Measurements from ENCODE around the gene PRKAG1.

PRKAG1 gene

DNA sequence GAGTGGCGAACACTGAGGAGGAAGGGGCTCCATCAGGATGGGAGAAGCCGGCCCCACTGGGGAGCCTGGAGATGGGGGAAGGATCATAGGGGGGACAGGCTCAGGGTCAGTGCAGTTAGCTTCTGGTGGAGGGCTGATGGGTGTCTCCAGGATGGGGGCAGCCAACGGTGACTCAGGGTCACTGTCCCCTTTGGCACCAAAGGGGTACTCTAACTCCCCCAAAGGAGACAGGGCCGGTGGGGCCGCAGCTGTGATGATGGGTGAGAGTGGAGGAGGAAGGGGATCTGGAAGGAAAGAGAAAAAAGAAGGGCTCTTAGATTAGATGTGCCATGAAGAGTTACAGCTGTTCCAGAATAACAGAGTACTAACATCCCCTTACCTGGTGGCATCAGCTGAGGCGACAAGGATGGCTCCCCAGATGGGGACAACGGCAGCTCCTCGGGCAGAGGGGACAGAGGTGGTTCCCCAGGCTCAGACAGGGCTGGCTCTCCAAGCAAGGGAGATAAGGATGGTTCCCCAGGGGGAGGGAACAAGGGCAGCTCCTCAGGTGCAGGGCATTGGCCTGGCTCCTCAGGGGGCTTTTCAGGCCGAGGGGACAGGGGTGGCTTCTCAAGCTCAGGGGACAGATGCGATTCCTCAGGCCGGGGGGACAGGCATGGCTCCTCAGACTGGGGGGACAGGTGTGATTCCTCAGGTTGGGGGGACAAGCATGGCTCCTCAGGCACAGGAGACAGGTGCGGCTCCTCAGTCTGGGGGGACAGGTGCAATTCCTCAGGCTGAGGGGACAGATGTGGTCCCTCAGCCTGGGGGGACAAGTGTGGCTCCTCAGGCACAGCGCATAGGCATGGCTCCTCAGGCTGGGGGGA is 32.2 kb upstream of the PRKAG1 start:
- no peak overlapping the region for H3K4me3 ChIP-seq (ENCODE audit: low read depth, low read length)

DNA sequence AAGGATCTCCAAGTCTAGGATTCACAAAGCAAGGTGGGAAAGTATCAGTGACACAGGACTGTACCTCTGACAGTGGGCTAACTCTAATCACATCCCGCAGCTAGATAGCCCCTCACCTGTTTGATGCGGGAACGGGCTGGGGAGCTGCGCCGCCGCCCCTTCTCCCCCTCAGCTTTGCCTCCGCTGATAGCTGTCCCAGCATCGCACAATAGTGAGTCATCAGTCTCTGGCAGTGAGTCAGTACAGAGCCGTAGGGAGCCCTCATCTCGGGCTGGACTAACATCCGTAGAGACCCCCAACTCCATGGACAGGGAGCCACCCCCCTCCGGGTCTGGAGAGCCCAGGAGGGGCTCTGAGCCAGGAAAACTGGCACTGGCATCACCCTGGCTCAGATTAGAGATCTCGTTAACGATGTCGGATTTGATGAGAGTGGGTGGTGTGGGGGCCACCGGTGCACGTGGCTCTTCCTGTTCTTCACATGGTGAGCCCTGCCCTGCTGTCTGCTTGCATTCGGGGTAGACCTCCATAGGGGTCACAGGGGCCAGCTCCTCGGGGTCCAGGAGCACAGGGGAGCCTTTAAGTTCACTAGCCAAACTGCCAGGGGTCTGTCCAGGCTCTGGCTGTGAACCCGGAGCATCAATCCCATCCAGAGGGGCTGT is 31.1 kb upstream of the PRKAG1 start:
- H3K4me3 ChIP-seq (ENCODE audit: low read depth, low read length): no peak overlapping the region

DNA sequence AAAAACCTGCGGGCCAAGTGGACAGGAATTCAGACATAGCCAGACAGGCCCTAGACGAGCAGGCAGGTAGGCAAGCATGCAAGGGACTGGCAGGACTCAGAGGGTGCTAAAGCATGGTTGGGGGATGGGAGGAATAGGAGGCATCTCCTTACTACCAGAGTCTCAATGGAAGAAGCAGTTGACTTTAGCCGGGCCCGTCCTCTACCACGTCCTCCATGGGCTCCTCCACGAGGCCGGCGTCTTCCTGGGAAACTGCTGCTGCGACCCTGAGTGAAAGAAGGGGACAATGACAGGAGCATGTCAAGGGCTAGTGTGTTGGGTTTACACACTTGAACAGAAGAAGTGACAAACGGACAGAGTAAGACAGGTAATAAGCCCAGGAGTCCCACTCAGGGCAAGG is 30.4 kb upstream of the PRKAG1 start:
- H3K4me3 ChIP-seq (ENCODE audit: low read depth, low read length): no peak overlapping the region

DNA sequence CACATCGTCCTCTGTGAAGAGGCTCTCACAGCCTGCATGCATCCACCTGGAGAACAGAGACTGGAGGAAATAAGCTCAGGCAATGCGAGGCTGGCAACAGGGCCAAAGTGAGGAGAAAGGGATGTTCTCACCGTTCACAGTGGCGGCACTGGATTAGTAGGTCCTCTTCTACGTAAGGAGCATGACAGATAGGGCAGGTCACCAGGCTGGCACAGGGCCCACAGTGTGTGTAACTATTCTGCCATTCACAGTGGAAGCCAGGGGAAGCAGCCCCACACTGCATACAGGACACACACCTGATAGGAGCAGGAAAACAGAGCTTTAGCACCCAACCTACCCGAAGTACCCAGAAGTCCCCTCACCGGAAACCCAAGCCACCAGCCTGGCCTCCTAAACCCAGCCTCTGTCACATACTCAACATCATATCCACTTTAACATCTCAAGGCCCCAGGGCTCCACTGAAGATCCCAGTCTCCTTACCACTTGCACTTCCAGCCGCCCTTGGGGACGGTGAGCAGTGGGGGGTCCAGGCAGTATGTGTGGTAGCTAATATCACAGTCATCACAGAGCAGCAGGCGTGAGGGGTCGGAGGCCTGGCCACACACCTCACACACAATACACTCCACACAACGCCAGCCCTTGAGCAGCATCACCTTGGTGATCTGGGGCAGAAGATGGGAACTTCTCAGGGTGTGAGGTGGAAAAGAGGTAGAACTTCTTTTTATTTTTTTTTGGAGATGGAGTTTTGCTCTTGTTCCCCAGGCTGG is 27.7 kb upstream of the PRKAG1 start:
- H3K4me3 ChIP-seq (ENCODE audit: low read depth, low read length): no peak overlapping the region

DNA sequence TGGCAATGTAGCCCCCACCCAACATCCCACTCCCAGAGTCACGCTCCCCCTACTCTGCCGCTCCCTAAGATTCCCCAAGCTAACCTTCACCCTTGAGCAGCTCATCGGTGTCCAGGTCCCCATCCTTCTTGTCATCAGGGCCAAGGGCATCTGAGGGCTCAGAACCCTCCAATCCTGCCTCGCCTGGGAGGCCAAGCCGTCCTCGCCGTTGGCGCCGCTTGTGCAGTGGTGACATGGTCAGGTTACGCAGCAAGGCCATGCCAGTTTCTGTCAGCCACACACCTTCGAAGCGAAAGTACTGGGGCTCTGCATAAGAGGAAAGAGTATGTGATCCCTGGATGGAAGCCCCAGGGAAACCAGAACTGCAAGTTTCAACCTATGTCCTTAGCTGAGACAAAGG is 26.1 kb upstream of the PRKAG1 start:
- H3K4me3 ChIP-seq (ENCODE audit: low read depth, low read length): no peak overlapping the region

DNA sequence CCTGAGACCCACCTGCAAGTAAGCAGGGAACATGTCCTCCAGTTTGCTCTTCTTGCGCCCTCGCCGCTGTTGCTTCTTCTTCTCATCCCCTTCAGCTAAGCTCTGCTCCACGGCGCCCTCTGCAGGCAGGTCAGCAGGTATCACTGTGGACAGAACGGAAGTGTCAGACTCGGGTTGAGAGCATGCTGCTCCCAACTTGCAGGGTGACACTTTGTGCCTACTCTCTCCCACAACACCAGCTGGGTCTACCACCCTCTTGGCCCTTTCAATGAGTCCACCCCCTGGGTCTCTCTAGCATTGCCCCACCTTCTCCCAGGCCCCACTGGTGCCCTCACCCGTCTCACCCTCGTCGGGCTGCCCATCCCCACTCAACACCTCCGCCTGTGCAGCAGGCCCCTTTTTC is 25.3 kb upstream of the PRKAG1 start:
- H3K4me3 ChIP-seq (ENCODE audit: low read depth, low read length): no peak overlapping the region

DNA sequence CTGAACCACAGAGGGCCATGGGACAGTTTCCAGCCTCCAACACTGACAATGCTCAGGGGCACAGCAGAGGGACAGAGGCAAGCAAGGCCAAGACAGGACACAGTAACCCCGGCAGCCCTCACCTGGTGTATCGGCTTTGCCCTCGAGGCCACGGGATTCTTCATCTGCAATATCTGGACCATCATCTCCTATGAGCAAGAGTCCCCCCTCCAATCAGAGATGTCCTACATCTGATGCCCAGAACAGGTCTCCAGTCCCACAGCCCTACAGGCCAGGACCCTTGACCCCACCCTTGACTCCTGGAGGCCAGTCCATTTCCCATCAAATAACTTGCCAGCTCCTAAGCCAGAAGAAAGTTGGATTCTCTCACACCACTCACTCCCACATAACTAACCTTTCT is 24.7 kb upstream of the PRKAG1 start:
- no peak overlapping the region for H3K4me3 ChIP-seq (ENCODE audit: low read depth, low read length)

DNA sequence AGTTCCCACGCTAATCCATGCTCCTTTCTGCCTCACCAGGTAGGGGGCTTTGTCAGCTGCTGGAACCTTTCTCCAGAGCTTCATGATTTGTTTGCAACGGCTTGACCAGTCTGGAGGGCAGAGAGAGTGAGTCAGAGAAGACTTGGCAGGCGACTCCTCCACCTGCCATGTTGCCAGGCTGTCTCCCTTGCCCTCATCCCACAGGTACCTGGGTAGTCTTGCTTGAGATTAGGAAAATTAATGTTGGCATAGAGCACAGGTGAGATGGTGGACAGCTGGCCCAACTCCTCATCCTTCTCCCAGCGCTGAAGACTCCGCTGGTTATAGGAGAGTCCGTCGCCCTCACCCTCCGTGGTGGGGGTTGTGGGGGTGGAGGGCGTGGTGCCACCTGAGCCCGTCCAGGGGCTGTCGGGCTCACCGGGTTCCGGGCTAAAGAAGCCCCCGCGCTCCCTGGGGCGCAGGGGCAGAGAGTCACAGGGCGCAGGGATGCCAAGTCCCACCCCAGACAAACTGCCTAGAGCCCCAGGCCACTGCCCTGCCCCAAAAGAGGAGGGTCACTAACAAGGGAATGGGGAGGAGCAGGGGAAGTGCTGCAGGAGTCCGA is 23.4 kb upstream of the PRKAG1 start:
- H3K4me3 ChIP-seq (ENCODE audit: low read depth, low read length): no peak overlapping the region

DNA sequence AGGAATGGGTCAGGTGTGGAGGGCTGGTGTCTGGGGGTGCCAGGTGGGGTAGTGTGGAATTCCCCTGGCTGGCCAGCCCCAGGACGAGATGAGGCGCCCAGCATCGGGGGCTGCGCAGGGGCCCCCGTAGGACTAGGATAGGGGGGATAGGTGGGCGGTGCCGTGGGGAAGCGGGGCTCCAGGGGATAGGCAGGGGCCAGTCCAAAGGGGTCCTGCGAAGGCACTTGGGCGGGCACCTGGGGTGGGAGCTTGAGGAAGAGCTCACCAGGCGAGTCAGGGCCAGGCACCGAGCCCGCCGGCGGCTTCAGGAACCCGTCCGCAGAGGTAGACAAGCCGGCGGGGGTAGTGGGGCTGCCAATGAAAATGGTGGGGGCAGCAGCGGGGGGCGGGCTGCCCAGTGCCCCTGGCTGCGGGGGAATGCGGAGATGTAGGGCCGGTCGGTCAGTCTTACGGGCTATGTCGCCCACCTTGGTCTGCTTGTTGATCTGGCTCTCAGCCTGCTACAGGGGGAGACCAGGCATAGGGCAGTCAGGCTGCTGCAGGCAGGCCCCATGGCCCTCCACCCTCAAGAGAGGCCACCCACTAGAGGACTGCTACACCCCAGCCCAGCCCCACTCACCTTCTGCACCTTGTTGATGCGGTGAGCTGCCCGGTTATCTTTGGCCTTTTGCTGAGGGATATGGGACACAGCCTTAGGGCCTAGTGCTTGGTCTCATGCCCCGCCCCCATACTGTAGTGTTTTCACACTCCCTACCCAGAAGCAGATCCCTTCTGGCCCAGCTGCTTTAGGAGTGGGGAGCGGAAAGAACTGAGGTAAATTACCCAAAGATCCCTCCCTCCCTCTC is 22.7 kb upstream of the PRKAG1 start:
- H3K4me3 ChIP-seq (ENCODE audit: low read depth, low read length): no peak overlapping the region

DNA sequence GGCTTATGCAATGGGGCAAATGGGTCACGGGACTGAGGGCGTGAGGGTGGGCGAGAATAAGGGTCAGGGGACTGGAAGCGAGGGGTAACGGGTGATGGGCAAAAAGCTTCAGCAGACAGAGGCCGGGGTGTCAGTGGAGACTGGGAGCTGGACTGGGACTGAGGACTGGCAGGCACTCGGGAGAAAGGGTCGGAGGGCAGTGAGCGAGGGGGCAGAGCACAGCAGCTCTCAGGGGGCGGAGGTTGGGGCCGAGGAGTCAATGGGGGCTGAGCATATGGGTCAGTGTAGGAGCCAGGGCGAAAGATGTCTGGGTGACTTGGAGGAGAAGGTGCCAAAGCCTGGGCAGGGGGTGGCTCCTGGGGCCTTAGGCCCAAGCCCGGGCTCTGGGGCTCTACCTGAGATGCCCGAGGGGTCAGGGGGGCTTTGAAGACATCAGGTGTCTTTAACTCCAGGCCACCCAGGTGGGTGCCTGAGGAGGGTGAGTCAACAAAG is 21.8 kb upstream of the PRKAG1 start:
- H3K4me3 ChIP-seq (ENCODE audit: low read depth, low read length): no peak overlapping the region

DNA sequence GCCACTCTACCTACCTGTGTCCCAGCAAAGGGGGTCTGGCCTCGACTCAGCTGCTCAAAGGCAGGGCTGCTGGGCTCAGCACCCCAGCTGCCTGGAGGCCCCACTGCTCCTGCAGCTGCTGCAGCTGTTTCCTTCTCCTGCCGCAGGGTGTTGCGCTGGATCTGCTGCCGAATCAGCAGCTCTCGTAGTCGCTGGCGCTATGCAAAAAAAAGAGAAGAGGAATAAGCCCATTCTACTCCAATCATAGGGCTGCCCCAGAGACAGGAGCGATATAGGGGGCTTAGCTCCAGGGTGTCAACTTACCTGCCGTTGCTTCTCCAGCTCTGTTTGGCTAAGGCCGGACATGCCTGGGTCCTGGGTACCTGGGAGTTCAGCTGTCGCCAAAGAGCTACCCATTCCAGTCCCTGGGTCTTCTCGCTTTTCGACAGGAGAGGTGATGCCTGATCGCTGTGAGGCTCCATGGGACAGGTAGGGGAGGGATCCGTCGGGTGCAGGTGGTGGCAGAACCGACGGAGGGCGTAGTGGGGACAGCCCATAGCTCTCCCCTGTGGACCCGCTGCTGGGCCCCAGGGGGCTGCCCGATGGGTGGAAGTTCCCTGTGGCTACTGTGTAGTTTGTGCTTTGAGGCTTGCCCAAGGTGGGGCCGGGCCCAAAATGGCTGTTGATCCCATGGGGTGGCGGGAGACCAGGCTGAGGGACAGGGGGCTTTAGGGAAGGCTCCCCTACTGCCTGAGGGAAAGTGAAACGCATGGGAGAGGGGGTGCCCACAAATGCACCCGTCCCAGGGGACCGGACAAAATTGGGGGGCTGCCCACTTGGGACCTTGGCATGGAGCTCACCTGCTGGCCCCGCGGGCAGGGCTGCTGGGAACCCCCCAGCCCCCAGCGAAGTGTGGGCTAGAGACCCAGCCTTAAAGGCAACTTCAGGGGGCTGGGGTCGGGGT is 21.1 kb upstream of the PRKAG1 start:
- no peak overlapping the region for H3K4me3 ChIP-seq (ENCODE audit: low read depth, low read length)

DNA sequence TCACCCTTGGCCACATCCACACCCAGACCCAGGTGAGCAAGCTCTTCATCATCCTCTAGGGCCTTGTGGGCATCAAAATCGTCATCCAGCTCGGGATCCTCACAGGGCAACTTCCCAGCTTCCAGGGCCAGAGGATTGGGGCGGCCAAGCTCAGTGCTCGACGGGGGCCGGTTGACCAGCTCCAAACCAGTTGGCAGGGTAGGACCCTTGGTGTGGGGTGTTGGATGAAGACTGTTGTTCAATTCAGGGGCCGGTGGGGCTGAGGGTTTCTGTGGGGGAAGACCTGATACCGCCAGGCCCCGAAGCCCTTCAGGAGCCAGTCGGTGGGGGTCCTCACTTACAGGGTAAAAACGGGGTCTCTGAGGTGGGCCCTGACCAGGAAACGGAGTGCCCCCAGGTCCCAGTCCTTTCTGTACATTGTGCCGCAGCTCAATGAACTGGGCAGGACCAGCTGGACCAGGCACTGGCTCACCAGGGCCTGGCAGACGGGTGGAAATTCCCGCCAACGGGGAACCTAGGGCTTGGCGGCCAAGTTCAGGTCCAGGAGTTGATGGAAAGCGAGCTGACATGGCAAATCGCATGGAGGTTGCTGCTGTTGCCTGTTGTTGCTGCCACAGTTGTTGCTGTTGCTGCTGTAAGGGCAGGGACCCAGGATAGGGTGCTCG is 19.8 kb upstream of the PRKAG1 start:
- no peak overlapping the region for H3K4me3 ChIP-seq (ENCODE audit: low read depth, low read length)

DNA sequence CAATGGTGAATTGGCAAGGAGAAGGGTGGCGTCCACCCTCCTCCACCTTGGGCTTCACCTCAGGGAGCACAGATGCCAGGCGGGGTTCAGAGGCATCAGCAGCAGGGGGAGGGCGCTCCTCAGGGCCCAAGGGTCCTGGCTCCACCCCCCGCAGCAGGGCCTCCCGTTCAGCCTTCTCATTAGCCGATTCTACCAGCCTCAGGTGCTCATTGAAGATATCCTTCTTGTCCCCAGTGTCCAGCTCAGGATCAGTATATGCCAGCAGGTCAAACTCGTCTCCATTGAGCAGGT is 19.3 kb upstream of the PRKAG1 start:
- no peak overlapping the region for H3K4me3 ChIP-seq (ENCODE audit: low read depth, low read length)

DNA sequence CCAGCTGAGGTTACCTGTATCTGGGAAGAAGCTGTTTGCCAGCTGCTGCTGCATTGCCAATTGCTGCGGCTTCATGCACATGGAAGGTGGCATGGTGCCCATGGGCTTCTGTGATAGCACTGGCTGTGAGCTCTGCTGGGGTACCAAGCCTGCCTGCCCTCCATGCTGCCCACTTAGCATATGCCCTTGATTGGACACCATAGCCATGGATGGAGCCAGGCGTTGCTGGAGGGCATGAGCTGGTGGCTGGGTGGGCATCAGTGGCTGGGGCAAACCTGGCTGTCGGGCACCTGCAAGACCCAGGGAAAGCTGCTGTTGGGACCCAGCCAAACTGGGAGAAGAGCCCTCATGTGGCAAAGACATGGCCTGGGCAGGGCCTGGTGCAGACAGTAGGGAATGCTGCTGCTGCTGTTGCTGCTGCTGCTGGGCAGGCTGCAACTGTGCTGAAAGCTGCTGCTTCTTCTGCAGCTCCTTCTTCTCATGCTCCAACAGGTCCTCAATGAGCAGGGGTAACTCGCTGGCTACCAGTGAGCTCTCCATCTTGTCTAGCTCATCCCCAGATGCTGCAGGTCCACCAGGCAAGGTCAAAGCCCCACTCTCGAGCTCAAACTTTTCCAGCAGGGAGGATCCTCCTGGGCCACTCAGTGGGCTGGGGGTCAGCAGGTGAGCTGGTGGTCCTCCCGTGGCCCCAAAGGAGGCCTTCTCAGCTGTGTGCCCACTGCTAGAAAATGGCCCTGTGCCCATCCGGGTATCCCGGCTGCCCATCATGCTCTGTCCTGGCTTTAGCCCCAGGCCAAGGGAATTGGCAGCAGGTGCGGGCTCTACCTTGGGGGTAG is 18.8 kb upstream of the PRKAG1 start:
- no peak overlapping the region for H3K4me3 ChIP-seq (ENCODE audit: low read depth, low read length)

DNA sequence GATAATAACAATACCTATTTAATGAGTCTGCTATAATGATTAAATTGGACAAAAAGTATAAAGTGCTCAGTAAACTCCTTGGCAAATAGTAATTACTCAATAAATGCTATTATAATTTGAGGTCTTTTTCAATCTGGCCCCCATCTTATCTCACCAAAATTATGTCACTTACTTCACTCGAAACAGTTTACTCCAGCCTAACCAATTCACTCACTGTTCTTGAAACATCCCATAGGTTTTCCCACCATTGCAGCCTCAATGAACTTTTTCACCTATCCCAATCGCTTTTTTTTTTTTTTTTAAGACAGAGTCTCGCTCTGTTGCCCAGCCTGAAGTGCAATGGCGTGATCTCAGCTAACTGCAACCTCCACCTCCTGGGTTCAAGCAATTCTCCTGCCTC is 17.5 kb upstream of the PRKAG1 start:
- H3K4me3 ChIP-seq (ENCODE audit: low read depth, low read length): no peak overlapping the region

DNA sequence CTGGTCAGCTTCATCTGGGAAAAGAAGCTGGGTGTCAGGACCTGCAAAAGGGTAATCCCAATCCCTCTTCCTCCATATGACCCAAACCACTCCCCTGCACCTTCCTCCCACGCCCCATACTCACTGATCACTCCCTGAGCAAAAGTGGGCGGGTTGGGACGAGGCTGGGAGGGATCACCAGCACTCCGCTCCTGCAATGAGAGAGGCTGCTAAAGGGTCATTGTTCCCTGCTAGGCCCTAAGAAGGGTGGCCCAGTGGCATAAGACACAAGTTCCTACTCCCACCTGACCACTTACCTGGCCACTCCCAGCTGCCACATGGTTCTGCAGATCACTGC is 15.7 kb upstream of the PRKAG1 start:
- H3K4me3 ChIP-seq (ENCODE audit: low read depth, low read length): no peak overlapping the region

DNA sequence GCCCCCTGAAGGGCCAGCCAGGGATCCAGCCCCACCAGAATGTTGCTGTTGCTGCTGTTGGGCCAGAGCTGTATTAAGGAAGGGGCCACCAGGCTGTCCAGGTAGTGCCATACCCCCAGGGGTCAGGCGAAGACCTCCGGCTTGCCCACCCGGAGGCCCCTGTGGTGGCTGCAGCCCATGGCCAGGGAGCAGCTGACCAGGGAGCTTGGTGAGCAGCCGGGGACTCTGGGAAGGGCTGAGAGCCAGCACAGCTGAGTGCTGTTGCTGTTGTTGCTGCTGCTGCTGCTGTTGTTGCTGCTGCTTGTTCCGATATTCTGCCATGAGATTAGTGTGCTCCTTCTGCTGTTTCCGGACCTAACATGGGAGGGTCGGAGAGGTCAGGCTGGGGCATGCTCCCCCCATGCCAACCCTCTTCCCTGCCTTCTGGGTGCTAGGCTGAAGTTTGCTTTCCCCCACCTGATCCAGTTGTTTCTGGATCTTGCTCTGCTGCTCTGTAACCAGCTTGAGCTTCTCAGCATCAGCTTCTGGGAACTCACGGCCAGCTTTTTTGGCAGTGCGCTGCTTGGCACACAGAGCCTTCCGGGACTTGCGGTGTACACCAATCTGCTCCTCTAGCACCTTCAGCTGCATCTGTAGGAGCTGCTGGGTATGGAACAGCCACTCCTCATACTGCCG is 15.2 kb upstream of the PRKAG1 start:
- no peak overlapping the region for H3K4me3 ChIP-seq (ENCODE audit: low read depth, low read length)
